Stimulated activated memory B cell treated with anti-CD40 and anti-IgM and Interleukin-4, amounts not matched to agents 10 μg/mL and 1 μg/mL and 100 μg/mL, for 72 hours (primary cell): ENCODE data around the gene PRKCA.

Experiments used
- ATAC-seq: fragments of 150-1000 bp; cut with Tn5 transposase; 2 replicates; pipeline ENCODE4 v1.10.0; 2021
- H3K27ac Mint-ChIP-seq: one replicate; pipeline ENCODE4 v1.8.0; 2022; ENCODE audit warnings: mild to moderate bottlenecking, mixed read lengths
- H3K27me3 Mint-ChIP-seq: one replicate; pipeline ENCODE4 v1.8.0; 2022; ENCODE audit warnings: mixed read lengths
- H3K36me3 Mint-ChIP-seq: one replicate; pipeline ENCODE4 v1.8.0; 2022; ENCODE audit warnings: mixed read lengths
- H3K4me1 Mint-ChIP-seq: one replicate; pipeline ENCODE4 v1.8.0; 2022; ENCODE audit warnings: mixed read lengths
- H3K4me3 Mint-ChIP-seq: one replicate; pipeline ENCODE4 v1.8.0; 2022; ENCODE audit warnings: mild to moderate bottlenecking, moderate library complexity, mixed read lengths
- H3K9me3 Mint-ChIP-seq: one replicate; pipeline ENCODE4 v1.8.0; 2022; ENCODE audit warnings: mixed read lengths

Gene PRKCA

GRCh38 chr17:66839616-66840015 lies 537.2 kb downstream of the PRKCA start:
- no peak overlapping the region for H3K4me3 Mint-ChIP-seq
- H3K4me1 Mint-ChIP-seq = no peaks in the 10 kb centered on the region
- no peak for ATAC-seq
- H3K27ac Mint-ChIP-seq = no peak overlapping the region
- H3K9me3 Mint-ChIP-seq = no peaks in the 10 kb centered on the region
- peaks cover 22% of the 10 kb centered on the region for H3K27me3 Mint-ChIP-seq
- H3K36me3 Mint-ChIP-seq = no peaks in the 10 kb centered on the region

- no peaks in the 10 kb centered on the region for H3K9me3 Mint-ChIP-seq
- H3K4me3 Mint-ChIP-seq = no peak overlapping the region
- no peaks in the 10 kb centered on the region for H3K36me3 Mint-ChIP-seq
- peaks cover 22% of the 10 kb centered on the region for H3K27me3 Mint-ChIP-seq
- no peak overlapping the region for H3K27ac Mint-ChIP-seq
- ATAC-seq = no peak
- no peaks in the 10 kb centered on the region for H3K4me1 Mint-ChIP-seq
Observed at GRCh38 chr17:66840061-66840460, 537.6 kb downstream of the PRKCA start.

GRCh38 chr17:66841328-66841727 lies 538.9 kb downstream of the PRKCA start:
- Mint-ChIP-seq H3K27ac (no peak overlapping the region), H3K36me3 (no peaks in the 10 kb centered on the region), H3K27me3 (peaks cover 16% of the 10 kb centered on the region), H3K9me3 (peaks cover 2% of the 10 kb centered on the region), H3K4me3 (no peak overlapping the region), H3K4me1 (no peaks in the 10 kb centered on the region)
- peak; percentile 9 for ATAC-seq

GRCh38 chr17:66841744-66842143 lies 539.3 kb downstream of the PRKCA start:
- Mint-ChIP-seq H3K4me3 (no peak overlapping the region), H3K9me3 (peaks cover 2% of the 10 kb centered on the region), H3K4me1 (no peaks in the 10 kb centered on the region), H3K36me3 (no peaks in the 10 kb centered on the region), H3K27me3 (peaks cover 11% of the 10 kb centered on the region), H3K27ac (no peak overlapping the region)
- ATAC-seq = no peak

GRCh38 chr17:66842505-66842904 lies 540.1 kb downstream of the PRKCA start:
- Mint-ChIP-seq H3K36me3 (no peaks in the 10 kb centered on the region), H3K9me3 (peaks cover 2% of the 10 kb centered on the region), H3K27me3 (peaks cover 10% of the 10 kb centered on the region), H3K4me1 (no peaks in the 10 kb centered on the region), H3K4me3 (no peak overlapping the region), H3K27ac (no peak overlapping the region)
- ATAC-seq = no peak

GRCh38 chr17:66842959-66843358 lies 540.5 kb downstream of the PRKCA start:
- peaks cover 2% of the 10 kb centered on the region for H3K9me3 Mint-ChIP-seq
- no peaks in the 10 kb centered on the region for H3K36me3 Mint-ChIP-seq
- H3K4me3 Mint-ChIP-seq = no peak overlapping the region
- H3K4me1 Mint-ChIP-seq = no peaks in the 10 kb centered on the region
- no peak overlapping the region for H3K27ac Mint-ChIP-seq
- H3K27me3 Mint-ChIP-seq = peaks cover 10% of the 10 kb centered on the region
- ATAC-seq = no peak

- ATAC-seq = no peak
- Mint-ChIP-seq H3K9me3 (peaks cover 2% of the 10 kb centered on the region), H3K27me3 (peaks cover 10% of the 10 kb centered on the region), H3K27ac (no peak overlapping the region), H3K36me3 (no peaks in the 10 kb centered on the region), H3K4me3 (no peak overlapping the region), H3K4me1 (no peaks in the 10 kb centered on the region)
Observed at GRCh38 chr17:66843627-66844026, 541.2 kb downstream of the PRKCA start.

- Mint-ChIP-seq H3K4me3 (no peak overlapping the region), H3K27ac (no peak overlapping the region), H3K27me3 (no peaks in the 10 kb centered on the region), H3K36me3 (no peaks in the 10 kb centered on the region), H3K4me1 (no peaks in the 10 kb centered on the region), H3K9me3 (peaks cover 2% of the 10 kb centered on the region)
- ATAC-seq = no peak
Observed at GRCh38 chr17:66847704-66848103, 545.3 kb downstream of the PRKCA start.

- H3K4me3 Mint-ChIP-seq = no peak overlapping the region
- H3K9me3 Mint-ChIP-seq = peaks cover 2% of the 10 kb centered on the region
- no peak overlapping the region for H3K27ac Mint-ChIP-seq
- H3K4me1 Mint-ChIP-seq = no peaks in the 10 kb centered on the region
- no peaks in the 10 kb centered on the region for H3K27me3 Mint-ChIP-seq
- no peaks in the 10 kb centered on the region for H3K36me3 Mint-ChIP-seq
- ATAC-seq = no peak
Observed at GRCh38 chr17:66848496-66848895, 546.1 kb downstream of the PRKCA start.

- Mint-ChIP-seq H3K4me3 (no peak overlapping the region), H3K9me3 (peaks cover 2% of the 10 kb centered on the region), H3K36me3 (no peaks in the 10 kb centered on the region), H3K27me3 (no peaks in the 10 kb centered on the region), H3K27ac (no peak overlapping the region), H3K4me1 (no peaks in the 10 kb centered on the region)
- ATAC-seq = no peak
Observed at GRCh38 chr17:66849032-66849655, 546.7 kb downstream of the PRKCA start.

GRCh38 chr17:66849851-66850580 lies 547.6 kb downstream of the PRKCA start:
- no peaks in the 10 kb centered on the region for H3K27me3 Mint-ChIP-seq
- H3K27ac Mint-ChIP-seq = no peak overlapping the region
- ATAC-seq = no peak
- H3K36me3 Mint-ChIP-seq = no peaks in the 10 kb centered on the region
- no peaks in the 10 kb centered on the region for H3K4me1 Mint-ChIP-seq
- H3K4me3 Mint-ChIP-seq = no peak overlapping the region
- peaks cover 6% of the 10 kb centered on the region for H3K9me3 Mint-ChIP-seq

GRCh38 chr17:66850692-66851091 lies 548.3 kb downstream of the PRKCA start:
- H3K4me1 Mint-ChIP-seq = no peaks in the 10 kb centered on the region

GRCh38 chr17:66855204-66855603 lies 552.8 kb downstream of the PRKCA start:
- no peak for ATAC-seq
- Mint-ChIP-seq H3K4me3 (no peak overlapping the region), H3K27me3 (no peaks in the 10 kb centered on the region), H3K4me1 (no peaks in the 10 kb centered on the region), H3K36me3 (no peaks in the 10 kb centered on the region), H3K27ac (no peak overlapping the region), H3K9me3 (peaks cover 4% of the 10 kb centered on the region)

More at GRCh38 chr17:66850692-66851091, 548.3 kb downstream of the PRKCA start:
- no peak for ATAC-seq
- H3K9me3 Mint-ChIP-seq = peaks cover 4% of the 10 kb centered on the region
- H3K27ac Mint-ChIP-seq = no peak overlapping the region
- no peaks in the 10 kb centered on the region for H3K27me3 Mint-ChIP-seq
- H3K4me3 Mint-ChIP-seq = no peak overlapping the region
- H3K36me3 Mint-ChIP-seq = no peaks in the 10 kb centered on the region

GRCh38 chr17:66858226-66859083 lies 556.0 kb downstream of the PRKCA start:
- Mint-ChIP-seq H3K27ac (no peak overlapping the region), H3K9me3 (peaks cover 4% of the 10 kb centered on the region), H3K27me3 (no peaks in the 10 kb centered on the region), H3K4me3 (no peak overlapping the region), H3K4me1 (no peaks in the 10 kb centered on the region), H3K36me3 (no peaks in the 10 kb centered on the region)
- ATAC-seq = no peak

- no peak overlapping the region for H3K27ac Mint-ChIP-seq
- H3K27me3 Mint-ChIP-seq = no peaks in the 10 kb centered on the region
- no peaks in the 10 kb centered on the region for H3K4me1 Mint-ChIP-seq
- H3K4me3 Mint-ChIP-seq = no peak overlapping the region
- no peak for ATAC-seq
- H3K36me3 Mint-ChIP-seq = no peaks in the 10 kb centered on the region
- peaks cover 4% of the 10 kb centered on the region for H3K9me3 Mint-ChIP-seq
Observed at GRCh38 chr17:66859353-66859752, 556.9 kb downstream of the PRKCA start.
